GM12873 (cell line): Measurements from ENCODE around the gene TIGD1.

Experiments used
- TF ChIP-seq, protein P1 (sequence below): IDR thresholded peaks from 2 replicates; pipeline ENCODE4 v1.5.1; 2012; ENCODE audit warnings: low read depth, mild to moderate bottlenecking, moderate library complexity, low read length, control low read depth; ENCODE audit not compliant: insufficient read depth; ENCODE audit errors: missing control alignments

Gene TIGD1

DNA sequence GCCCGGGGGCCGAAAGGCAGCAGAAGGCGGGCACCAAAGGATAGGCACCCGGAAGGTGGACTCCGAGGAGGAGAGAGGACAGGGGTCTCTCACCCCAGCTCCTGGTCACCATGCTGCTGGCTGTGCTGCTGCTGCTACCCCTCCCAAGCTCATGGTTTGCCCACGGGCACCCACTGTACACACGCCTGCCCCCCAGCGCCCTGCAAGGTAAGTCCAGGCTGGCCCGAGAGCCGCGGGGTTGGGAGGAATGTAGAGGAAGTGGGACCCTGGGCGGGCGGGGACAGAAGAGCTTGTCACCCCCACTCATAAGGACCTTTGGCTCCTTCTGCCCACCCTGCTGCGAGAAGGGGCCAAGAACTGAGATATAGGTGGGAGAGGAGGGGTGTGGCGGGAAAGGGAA is 29.9 kb downstream of the TIGD1 start:
- TF ChIP-seq, protein P1, sequence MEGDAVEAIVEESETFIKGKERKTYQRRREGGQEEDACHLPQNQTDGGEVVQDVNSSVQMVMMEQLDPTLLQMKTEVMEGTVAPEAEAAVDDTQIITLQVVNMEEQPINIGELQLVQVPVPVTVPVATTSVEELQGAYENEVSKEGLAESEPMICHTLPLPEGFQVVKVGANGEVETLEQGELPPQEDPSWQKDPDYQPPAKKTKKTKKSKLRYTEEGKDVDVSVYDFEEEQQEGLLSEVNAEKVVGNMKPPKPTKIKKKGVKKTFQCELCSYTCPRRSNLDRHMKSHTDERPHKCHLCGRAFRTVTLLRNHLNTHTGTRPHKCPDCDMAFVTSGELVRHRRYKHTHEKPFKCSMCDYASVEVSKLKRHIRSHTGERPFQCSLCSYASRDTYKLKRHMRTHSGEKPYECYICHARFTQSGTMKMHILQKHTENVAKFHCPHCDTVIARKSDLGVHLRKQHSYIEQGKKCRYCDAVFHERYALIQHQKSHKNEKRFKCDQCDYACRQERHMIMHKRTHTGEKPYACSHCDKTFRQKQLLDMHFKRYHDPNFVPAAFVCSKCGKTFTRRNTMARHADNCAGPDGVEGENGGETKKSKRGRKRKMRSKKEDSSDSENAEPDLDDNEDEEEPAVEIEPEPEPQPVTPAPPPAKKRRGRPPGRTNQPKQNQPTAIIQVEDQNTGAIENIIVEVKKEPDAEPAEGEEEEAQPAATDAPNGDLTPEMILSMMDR: no peak

DNA sequence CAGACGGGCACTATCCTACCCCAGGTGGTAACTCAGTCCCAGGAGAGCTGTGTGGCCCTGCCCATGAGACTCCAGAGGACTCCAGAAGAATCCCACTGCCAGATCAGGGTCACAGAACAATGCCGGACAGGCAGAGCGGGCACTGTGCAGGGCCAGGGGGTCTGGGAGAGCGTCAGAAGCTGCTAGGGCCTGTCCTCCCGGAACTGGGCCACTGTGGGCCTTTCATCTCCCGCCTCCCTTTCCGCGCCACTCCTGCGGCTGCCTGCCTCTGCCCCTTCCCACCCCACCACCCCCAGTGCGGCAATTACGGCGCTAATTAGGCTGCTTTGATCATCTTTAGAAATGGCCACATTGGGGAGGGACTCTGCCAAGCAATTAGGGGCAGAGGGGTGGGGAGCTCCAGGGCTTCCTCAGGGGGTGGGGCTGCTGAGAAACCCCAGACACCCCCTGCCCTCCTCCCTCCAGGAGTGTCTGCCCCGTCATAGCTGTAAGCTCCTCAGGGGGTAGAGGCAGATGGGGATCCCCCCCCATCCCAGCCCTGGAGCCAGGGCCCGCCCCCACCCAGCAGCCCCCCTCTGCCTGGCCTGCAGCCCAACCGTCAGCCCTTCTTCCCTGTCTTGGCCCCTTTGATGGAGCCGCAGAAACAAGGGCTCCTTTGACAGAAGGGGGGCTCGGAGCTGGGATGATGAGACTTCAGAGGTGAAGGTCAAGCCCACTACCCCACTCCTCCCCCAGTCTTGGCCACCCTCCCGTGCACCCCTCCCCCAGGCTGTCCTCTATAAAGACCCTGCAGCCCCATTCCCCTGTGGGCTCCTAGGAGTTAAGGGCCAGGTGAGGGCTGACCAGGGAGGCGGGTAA is 30.5 kb downstream of the TIGD1 start, which contains the start of gene PRSS56:
PRSS56 (plus strand) TSS at position 808 of the 858 bp plus-strand sequence. CDS start 211 bp downstream, outside the sequence.
- TF ChIP-seq, protein P1: no peak

DNA sequence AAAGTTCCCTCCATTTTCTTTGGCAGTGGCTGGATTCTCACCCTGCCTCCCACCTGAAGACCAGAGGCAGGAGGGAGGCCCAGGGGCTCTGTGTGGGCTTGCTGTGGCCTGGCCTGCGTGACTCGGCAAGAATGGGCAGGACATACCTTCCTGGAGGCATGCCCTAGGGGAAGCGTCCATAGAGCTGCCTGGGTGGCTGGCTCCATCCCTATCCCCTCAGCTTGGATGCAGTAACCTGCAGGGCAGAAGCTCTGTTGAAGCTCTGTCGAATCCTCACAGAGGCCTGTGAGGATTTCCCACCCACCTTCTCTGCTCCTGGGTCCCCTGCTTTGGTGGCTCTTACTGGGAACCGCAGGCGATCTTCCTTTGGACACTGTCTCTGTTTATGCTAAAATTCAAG is 31.5 kb downstream of the TIGD1 start:
- TF ChIP-seq, protein P1: no peak

DNA sequence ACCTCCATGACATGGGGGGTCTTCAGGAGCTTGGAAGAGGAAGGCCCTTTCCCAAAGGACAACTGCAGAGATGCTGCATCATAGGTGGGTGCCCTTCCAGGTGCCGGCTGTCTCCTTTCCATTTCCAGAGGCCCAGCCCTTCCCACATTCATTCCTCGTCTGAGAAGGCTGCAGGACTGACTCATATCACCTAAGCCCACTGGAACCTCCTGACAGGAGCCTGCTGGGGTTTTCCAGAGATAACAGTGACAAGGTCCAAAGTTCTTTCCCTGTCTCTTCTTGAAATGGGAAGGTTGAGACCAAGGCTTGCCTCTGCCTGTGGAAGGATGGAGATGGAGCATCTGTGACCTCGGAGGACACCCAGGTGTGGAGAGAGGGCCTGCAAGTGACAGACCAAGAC is 33.8 kb downstream of the TIGD1 start:
- TF ChIP-seq, protein P1: no peak

DNA sequence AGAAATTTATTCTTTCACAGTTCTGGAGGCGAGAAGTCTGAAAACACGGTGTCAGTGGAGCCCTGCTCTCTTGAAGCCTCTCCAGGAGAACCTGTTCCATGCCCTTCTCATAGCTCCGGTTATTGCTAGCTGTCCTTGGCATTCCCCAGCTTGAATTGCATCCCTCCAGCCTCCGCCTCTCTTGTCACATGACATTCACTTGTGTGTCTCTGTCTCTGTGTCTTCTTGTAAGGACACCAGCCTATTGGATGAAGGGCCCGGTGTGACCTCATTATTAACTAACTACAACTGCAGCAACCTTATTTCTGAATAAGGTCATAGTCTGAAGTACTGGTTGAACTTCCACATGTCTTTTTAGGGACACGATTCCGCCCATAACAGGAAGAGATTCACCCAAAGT is 34.7 kb downstream of the TIGD1 start:
- TF ChIP-seq, protein P1: no peak

DNA sequence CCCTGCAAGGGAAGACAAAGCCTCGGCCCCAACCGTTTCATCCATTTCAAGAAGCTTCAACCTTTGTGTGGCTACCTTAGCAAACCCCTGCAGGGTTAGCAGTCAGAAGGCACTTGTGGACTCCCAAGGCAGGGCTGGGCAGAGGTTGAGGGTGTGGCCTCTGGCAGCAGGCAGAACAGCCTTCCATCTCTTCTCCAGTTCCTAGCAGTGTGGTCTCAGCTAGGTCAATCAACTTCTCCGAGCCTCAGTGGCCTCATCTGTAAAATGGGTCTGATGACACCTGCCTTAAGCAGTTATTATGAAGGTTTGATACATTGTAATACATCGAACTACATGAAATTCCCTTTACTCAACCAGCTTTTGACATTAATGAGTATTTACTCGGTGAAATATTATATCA is 37.0 kb downstream of the TIGD1 start:
- TF ChIP-seq, protein P1: no peak

DNA sequence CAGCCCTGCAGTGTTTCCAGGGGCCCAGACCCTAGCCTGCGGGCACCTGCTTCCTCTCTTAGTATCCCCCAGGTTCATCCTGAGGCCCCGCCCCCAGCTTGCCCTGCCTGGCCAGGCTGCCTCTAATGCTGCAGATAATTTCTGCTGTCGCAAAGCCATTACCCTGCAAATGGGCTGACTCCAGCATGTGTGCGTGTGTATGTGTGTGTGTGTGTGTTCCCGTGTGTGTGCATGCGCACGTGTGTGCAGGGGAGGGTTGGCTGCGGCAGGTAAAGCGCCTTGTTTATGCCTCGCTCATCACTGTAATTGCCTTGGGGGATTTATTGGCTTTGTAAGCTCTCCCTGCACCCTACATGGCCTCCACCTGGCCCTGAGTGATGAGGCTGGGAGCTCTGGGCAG is 37.8 kb downstream of the TIGD1 start:
- TF ChIP-seq, protein P1: no peak
